GM10248 (cell line): ENCODE data around the gene FSHR.

Experiments used
- CTCF ChIA-PET: fragments of 300-600 bp; sonication (Branson Sonifier 250); formaldehyde crosslinking; extraction: SDS; loops from one replicate; lab custom pipeline; 2021; ENCODE audit warnings: antibody characterized with exemption; lab: Yijun Ruan, JAX
- POLR2A ChIA-PET: fragments of 350-650 bp; sonication (Branson Sonifier 250); formaldehyde crosslinking; extraction: SDS; loops from one replicate; lab custom pipeline; 2020; ENCODE audit warnings: antibody characterized with exemption; lab: Yijun Ruan, JAX
- DNase-seq: peaks from one replicate; pipeline ENCODE4 v3.0.0; 2012; ENCODE audit errors: extremely low spot score
- CTCF ChIP-seq: IDR thresholded peaks from 2 replicates; pipeline ENCODE4 v1.5.1; 2012; ENCODE audit warnings: mild to moderate bottlenecking, low read depth; ENCODE audit errors: extremely low read depth, missing control alignments, control extremely low read depth

The FSHR gene

GRCh38 chr2:48982887-48983435, 171.4 kb downstream of the FSHR start:
- ChIA-PET CTCF (no interaction called here), POLR2A (no interaction called here)
- no peak for TF ChIP-seq CTCF
- no peak for DNase-seq

GRCh38 chr2:48980846-48981245, 173.5 kb downstream of the FSHR start:
- no peak for TF ChIP-seq CTCF
- ChIA-PET POLR2A (no interaction called here), CTCF (no interaction called here)
- no peak for DNase-seq

- TF ChIP-seq CTCF, result no peak
- CTCF ChIA-PET, result interaction anchor here (1.0 kb wide), 1 partner anchor 12 kb away, joined by 4 read pairs; no protein-coding TSS in a partner anchor
- no peak for DNase-seq
- POLR2A ChIA-PET, result no interaction called here
These were observed 174.6 kb downstream of the FSHR start for GRCh38 chr2:48979691-48980090.

GRCh38 chr2:48978131-48978530, 176.2 kb downstream of the FSHR start:
- DNase-seq, result no peak
- ChIA-PET CTCF (no interaction called here), POLR2A (no interaction called here)
- no peak for TF ChIP-seq CTCF

GRCh38 chr2:48971801-48972200, 182.5 kb downstream of the FSHR start:
- POLR2A ChIA-PET, result no interaction called here
- no peak for DNase-seq
- no peak for TF ChIP-seq CTCF
- CTCF ChIA-PET, result no interaction called here

- ChIA-PET CTCF (interaction anchor here (0.8 to 1.6 kb wide), 3 partner anchors 11 to 26 kb away, joined by 3 to 8 read pairs (median 4); no protein-coding TSS in a partner anchor), POLR2A (no interaction called here)
- no peak for TF ChIP-seq CTCF
- no peak for DNase-seq
These were observed 186.3 kb downstream of the FSHR start for GRCh38 chr2:48968011-48968410.

- no peak for TF ChIP-seq CTCF
- no peak for DNase-seq
- ChIA-PET POLR2A (no interaction called here), CTCF (no interaction called here)
These were observed 189.1 kb downstream of the FSHR start for GRCh38 chr2:48965204-48965603.
